Cerebellar nuclear complex (tissue), 1 donor: ENCODE data around the gene TYW5.

Experiments used
- DNase-seq, 2 experiments: peaks; one replicate each; lab custom pipeline; 2025; lab: John Stamatoyannopoulos, UW

Gene TYW5, protein sequence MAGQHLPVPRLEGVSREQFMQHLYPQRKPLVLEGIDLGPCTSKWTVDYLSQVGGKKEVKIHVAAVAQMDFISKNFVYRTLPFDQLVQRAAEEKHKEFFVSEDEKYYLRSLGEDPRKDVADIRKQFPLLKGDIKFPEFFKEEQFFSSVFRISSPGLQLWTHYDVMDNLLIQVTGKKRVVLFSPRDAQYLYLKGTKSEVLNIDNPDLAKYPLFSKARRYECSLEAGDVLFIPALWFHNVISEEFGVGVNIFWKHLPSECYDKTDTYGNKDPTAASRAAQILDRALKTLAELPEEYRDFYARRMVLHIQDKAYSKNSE

DNA sequence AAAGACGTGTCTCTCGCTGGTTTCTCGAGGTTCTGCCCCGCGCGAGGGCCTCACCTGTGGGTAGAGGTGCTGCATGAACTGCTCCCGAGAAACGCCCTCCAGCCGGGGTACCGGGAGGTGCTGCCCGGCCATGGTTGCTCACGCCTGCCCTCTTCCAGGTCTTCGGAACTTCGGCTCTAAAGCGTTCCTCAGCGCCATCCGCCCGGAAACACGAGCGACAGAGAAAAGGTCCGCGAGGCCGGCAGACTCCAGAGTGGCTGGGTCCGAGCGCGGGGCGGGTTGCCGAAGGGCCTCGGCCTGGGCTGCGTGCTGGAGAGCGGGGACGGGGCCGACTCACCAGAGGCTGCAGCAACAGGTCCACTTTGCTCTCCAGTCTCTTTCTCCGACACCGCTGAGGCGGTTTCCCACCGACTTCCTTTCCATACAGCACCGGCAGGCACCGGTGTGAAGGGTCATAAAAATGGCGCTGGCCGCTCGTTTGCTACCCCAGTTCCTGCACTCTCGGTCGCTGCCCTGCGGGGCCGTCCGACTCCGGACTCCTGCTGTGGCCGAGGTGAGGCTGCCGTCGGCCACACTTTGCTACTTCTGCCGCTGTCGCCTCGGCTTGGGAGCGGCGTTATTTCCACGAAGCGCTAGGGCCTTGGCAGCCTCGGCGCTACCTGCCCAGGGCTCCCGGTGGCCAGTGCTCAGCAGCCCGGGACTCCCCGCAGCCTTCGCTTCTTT lies at the start of gene TYW5, which contains the start of gene MAIP1:
TSS of gene TYW5 (minus strand) at position 153 of the 723 bp plus-strand sequence. CDS start at position 132, 21 bp downstream.
TSS of gene MAIP1 (plus strand) at position 244 of the 723 bp plus-strand sequence. CDS start at position 461, 217 bp downstream.
- DNase-seq = peak; percentile 22 to 57

DNA sequence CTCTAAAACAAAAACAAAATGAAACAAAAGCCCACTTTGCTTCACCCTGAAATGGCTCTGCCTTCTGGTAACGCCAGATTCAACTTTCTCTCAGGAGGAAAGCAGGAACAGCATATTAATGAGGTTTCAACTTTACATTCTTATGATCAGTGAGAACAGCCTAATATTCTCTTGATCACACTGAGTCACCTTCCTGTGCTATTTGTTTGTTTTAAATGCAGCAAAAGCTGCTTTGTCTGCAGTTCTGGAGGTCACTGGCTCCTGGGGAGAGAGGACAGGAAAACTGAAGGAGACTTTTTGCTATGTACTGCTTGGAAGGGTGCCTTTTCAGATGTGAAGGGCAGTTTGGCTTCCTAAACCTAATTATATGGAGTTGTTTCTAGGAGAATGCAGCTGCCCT lies 48.2 kb upstream of the TYW5 start:
- no peak for DNase-seq

DNA sequence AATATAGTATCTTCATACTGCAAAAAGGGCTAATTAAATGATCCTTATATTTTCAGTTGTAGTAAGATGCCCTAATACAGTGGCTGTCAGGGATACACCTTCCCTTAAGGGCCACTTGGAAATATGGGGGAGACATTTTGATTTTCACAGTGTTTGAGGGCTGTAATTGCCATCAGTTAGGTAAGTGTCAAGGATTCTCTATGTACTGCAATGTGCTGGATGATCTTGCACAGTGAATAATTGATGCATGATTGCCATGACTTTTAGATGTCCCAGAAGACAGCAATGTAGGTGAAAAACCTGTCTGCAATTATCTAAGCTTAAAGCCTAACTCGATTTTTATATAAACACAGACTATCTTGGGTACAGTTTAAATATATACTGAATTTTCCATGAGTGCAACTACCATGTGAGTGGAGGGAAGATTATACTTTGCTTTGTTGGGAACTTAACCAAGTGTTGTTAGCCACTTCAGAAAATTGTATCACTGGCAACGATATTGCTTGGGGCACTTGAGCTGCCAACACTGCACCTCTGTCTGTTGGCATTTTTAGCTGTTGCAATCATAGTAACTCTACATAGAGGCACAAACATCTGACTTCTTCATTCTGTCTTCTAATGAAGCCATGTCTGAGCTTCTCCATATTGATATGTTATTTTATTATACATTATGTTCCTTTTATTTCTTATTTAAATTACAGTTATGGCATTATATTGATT lies 45.3 kb upstream of the TYW5 start:
- no peak for DNase-seq

DNA sequence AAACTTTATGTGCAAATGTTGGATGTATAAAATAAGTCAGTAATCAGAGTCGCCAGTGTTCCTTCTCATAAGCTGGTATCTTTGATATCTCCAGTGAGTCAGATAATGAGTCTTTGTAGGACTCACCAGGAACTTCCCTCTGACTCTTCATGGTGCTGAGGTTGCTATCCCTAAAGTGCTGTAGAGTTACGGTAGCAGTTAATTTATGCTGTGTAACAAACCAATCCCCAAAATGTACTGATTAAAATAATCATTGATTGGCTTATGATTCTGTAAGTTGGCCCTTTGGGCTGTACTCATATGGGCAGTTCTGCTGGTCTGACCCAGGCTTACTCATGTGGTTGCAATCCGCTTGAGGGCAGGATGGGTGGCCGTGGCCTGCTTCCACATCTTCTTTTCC lies 43.9 kb upstream of the TYW5 start:
- DNase-seq = no peak

DNA sequence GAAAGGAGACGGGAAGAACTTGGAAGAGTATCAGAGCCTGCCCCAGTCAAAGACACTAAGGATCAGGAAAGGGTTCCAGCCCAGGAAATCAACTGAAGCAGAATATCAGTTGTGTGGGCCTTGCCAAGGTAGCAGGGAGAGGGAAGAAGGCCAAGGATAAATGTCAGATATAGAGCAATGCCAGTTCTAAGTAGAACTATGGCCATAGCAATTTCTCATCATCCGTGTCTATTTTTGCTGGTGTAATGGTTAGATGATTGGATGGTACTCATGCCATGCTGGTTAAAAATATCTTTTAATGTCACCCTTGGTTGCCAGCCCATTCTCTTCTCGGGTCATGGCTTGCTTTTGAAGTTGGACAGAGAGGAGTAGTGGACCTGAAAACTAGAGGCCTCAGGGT lies 42.0 kb upstream of the TYW5 start:
- no peak for DNase-seq

DNA sequence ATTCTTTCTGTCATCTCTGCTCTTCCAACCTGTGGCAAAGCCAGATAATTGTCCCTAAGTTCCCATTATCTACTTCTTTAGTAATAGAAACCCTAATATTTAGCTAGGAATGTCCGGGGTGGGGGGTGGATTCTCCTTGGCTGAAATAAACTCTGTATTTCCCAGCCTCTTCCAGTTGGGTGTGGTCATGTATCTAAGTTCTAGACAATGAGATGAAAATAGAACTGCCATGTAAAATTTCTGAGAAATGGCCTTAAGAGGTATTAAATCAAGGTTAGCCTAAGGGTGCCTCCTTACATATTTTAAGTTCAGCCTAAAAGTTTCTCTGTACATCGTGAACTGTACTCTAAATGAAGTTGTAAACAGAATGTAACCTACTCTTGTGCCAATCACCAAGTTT lies 39.6 kb upstream of the TYW5 start:
- no peak for DNase-seq

DNA sequence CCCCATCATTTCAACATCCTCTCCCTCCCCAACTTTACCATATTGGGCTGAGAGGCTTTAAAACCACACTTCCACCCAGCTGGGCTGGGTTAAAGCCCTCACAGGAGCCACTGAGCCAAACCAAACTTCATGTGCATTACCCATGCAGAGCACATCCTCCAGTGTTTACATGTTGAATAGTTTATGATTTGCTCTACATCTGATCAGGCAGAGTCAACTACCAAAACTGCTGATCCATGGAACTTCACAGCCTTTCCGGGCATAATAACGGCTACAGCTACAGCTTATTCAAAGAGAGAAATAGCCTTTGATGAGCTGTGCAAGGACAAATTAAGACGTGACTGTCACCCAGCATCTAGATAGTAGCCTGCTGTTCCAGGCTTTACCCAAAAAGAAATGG lies 39.1 kb upstream of the TYW5 start:
- DNase-seq = no peak

DNA sequence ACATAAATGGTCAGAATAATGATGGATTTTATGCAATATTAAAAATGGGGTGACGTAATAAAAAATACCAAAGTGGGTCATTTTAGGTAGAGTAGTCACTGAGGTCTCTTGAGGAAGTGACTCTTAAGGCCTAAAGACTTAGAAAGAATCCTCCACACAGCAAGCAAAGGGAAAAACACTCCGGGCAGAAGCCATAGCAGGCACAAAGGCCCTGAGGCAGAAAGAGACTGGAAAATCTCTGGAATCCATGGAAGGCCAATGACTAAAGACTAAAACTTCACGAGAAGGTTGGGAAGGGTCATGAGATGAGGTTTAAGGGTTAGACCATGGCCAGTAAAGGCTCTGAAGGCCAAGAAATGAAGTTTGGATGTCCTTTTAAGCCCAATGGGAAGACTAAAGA lies 37.0 kb upstream of the TYW5 start:
- DNase-seq = no peak

DNA sequence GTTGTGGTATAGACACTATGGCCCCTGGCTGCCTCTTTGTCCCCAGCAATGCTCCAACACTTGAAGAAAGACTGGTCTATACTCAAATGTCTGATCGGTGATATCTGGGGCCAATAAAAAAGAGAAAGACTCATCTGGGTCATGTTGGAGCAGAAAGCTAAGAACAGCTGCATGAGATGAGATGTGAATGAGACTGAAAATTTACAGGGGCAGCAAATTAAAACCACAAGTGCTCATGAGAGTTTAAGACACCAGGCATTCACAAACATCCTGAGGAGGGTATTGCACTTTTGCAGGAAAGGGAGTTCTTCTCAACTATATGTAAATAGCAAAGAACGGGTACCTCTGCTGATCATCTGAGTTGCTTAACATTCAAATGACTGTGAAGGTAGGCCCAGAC lies 36.4 kb upstream of the TYW5 start:
- DNase-seq = no peak

DNA sequence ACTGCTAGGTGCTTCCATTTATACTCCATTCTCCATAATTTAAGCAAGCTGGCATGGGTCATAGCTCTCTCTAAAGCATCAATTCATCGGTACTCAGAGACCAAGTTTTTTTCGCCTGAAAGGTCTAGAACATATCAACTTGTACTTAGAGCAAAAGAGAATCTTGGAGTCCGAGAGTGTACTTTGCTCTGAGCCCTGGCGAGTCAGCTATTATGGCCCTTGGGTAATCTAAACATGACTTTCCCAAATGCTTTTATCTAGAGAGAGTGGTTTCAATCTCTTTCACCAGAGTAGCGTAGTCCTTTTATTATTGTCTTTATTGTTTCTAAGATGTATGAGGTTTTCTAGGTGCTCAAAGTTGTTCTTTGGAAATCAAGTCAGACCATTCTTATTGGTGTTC lies 34.5 kb upstream of the TYW5 start:
- DNase-seq = no peak

DNA sequence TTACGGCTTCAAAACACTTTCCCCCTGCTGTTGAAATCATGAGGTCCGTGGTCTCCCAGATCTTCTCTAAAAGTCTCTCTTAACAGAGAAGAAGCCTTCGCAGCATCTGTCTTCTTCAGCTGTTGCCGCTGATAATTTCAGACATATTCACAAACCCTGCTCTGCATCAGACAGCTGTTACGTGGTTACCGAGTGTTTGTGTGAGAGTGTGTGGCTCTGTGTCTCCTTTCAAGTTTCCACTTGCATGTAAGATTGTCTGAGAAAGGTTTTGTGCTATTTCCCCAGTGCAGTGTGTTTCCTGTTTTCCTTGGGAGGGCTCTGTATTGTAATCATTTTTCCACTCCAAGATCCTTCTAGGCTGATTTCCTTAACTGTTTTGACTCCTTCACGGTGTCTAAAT lies 32.9 kb upstream of the TYW5 start:
- DNase-seq = no peak

DNA sequence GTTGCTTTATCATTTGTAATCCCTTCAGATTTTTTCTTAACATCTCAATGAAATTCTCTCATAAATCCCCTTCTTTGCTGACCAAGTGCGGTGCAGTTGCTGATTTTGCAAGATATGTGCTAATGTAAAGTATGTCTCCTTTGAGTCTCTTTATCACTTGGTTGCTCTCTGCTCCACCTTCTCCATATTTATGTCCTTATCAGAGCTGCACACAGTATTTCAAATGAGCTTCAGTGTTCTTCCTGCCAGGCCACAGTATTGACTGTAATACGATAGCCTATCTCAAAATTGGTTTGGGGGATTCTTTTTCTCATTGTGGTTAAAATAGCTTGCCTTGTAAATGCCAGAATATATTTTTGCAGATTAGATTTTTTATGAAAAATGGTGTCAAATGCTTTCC lies 32.3 kb upstream of the TYW5 start:
- no peak for DNase-seq

DNA sequence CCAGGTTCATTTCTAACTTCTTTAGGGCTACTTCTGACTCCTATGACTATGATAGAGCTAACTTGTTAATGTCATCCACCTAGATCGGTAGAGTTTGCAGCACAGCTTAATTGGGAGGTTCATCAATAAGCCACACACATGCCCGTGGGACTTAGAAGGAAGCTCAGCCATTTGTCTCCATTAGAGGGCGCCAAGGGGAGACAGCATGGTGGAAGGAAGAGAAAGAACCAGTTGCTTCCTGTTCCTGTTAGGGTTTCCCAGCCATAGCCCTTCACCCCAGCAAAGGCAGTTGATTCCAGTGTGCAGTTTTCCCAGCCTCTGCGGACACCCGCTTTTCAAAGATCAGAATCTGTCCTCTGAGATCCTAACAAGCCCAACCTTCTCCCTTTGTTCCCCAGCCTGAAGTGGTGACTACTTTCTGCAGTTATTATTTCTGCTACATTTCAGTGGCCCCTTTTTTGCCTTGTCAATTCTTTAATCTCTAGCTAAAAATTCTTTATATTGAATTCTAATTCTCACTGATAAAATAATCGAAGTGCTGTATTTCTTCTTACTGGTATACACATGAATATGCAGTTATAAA lies 30.4 kb upstream of the TYW5 start:
- DNase-seq = no peak

DNA sequence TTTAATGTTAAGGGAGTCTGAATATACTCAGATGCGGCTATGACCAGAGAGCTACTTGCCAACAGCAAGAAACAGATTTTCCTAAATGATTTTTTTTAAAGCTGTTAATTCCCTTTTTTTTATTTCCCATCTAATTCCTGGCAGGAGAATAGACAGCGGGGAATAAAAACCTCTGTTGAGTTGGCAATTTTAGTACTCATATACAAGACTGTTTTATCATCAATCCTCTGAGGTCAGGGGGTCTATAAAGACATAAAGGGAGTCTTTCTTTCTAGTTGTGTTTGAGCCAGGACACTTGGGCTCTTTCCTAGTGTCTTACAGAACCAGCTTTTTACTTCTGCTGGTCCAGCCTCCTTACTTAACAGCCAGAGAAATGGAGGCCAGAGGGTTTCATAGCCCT lies 29.5 kb upstream of the TYW5 start:
- no peak for DNase-seq

DNA sequence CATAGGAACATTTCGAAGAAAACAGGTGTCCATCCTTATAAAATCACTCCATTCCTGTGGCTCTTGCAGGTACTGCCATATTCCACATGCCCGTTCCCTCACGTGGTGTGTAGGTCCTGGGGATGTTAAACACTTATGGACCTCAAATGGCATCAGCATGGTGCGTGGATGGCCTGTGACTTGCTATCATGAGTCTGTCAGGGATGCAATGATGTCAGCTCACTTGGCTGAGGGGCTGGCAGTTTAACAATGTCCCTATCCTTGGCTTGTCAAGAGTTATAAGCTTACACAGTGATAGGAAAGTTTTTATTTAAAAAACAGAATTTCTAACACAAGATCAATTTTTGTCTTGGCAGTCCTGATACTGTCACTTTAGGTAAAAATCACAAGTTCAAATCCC lies 28.9 kb upstream of the TYW5 start:
- DNase-seq = no peak

DNA sequence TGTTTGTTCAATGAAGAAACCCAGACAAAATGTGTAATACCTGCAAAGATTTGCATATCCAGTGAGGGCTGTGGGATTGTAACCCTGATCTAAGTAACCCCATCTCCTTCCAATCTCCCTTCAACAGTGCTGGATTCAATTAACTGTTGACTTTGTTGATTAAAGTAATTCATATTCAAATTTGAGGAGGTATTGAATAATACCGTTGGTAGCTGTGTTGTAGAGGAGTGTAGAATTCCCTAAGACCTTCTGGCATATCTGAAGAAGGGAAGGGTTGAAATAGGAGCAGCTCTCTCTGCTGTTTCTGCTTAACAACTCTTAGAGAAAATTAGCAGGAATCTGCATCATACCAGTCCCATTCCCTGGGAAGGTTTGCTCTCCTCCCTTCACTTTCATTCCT lies 28.2 kb upstream of the TYW5 start:
- DNase-seq = no peak

DNA sequence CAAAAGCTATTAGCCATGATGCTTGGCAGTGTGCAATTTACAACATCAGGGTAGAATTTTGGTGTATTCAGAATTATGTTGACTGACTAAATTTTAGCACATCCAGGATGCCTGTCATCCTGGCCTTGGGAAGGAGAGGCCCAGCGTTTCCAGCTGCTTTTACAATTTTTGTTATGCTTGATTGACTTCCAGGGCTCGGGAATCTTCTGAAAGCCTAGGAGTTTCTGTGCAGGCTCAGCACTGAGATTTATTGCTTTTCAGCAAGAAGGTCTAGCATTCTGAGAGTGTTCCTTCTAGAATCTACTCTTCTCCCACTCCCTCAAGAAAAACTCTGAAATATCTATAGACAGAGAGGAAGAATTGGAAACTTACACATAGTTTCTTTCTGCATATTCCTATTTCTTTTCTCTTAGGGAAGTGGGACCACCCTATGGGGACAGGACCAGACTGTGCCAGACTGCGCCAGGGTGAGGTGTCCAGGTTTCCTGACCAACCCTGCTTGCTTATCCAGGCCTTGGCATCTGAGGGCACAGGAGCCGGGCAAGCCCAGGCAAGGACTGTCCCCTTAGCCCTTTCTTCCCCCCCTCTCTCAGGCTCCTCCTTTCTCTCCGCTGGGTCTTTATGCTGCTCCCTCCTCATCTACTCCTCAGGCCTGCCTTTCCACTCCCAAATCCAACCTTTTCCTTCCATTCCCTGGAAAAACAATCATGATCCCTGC lies 27.0 kb upstream of the TYW5 start:
- no peak for DNase-seq

DNA sequence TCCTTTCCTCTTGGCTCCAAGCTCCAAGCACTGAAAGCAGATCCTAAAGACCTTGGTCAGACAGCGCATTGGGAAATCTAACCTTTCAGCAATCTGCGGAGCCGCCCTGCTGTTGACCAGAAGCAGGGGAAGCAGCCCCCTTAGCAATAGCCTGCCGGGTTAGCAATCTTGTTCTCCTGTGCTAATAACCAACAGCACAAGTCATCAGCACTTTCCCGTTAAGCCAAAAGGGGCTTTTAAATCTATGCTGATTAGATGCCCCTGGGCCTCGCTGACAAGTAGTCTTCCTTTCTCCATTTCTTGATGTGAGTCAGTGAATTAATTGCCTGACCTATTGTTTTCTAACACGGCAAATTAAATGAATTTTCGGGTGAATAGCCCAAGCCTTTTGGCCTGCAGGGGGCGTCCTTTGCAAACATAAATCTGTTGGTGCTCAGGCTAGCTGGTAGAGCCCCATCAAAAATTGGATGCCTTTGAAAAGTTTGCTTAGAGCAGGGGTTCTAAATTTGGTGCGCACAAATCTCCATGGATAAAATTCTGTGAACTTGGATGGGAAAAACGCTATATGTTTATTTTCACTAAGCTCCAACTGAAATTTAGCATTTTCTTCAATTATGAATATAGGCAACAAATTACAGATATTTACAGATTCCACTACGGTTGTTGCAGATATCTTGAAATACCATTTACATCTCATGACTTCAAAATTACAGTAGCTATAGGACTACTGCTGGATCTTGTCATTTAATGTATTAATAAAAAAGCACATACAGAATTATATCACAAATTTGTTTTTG lies 24.7 kb upstream of the TYW5 start:
- DNase-seq = peak in 1 of 2 experiments; percentile 36

DNA sequence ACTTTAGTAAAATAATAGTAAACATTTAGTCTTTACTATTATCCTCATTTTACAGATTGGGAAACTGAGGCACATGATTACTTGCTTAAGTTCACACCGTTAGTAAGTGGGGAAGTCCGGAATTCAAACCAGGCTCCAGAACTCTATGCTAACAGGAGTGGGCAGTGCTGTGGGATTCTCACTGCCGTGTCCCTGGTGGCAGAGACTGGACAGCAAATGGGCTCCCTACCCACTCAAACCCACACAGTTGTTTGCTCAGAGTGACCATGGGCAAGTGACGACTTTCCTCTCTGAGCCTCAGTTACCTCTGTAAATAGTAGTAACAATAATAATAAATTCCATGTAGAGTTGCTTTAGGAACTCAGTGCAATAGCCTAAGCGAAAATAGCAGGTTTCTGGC lies 24.1 kb upstream of the TYW5 start:
- DNase-seq = no peak

DNA sequence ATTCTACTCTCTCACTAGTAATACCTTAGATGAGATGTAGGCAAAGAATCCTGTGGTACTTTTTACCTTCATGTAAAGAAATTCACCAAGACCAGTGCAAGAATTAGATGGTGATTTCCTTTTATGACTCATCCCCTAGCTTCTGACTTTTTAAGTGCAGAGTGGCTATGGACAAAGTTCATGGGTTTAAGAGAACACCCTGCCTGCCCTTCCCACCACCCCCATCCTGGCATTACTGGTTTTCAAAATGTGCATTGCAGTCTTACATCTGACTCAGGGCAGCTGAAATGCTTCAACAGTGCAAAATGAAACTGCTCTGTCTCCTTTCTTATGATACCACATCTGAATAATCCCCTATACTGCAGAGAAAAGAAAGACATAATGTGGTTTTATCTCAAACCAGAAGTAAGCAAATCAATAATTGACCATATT lies 22.7 kb upstream of the TYW5 start:
- no peak for DNase-seq

DNA sequence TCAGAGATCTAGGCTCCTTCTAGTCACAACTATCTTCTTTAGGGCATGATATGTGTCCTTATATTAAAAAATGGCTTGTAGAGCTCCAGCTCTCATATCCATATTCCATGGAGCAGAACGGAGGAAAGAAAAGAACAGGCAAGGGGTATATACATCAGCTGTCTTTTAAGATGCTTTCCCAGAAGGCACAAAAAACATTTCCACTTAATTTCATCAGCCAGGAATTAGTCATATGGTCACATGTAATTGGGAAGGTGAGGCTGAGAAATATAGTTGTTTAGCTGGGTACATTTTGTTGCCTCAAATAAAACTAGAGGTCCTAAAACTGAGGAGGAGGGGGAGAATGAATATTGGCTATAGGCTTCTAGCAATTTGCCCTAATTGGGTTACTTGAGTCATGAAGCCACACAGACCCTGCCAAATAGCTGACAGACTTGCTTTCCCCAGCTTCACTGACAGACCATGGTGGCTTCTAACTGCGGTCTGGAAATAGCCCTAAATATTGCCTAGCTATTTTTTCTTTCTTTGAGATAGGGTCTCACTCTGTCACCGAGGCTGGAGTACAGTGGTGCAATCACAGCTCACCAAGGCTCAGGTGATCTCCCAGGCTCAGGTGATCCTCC lies 20.1 kb upstream of the TYW5 start:
- no peak for DNase-seq
